GM21515 (cell line): ENCODE measurements around the gene CALM3.

Source experiments
- ATAC-seq: cut with Tn5 transposase; IDR thresholded peaks from one replicate; pipeline ENCODE4 v1.9.1; 2021; ENCODE audit not compliant: unreplicated experiment

CALM3 gene

DNA sequence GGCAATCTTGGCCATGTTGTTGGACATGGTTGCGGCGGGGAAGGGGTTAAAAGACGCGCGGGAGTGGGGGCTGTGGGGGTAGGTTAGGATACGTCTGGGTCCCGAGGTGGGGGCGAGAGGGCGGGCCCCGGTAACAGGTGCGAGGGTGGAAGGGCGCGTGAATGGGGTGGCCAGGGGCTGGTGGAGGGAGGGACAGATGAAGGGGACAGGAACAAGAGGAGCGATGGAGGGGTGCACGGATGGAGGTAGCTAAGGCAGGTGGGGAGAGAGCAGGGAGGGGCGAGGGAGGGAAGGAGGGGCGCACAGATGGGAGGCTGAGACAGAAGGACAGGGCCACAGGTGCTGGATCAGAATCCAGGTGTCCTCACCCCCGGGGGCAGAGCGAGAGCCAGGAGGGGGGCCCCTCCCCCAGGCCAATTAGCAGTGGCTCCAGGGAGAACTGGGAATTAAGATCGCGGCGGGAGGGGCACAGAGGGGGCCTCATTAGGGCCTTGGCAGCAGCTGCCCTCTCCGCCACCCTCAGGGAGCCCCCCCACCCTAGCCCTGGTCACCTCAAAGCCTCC, 33.6 kb downstream of the CALM3 start:
- no peak for ATAC-seq

- ATAC-seq: no peak
These were observed 35.0 kb downstream of the CALM3 start, which contains the start of gene GNG8 for GRCh38 chr19:46635920-46636761. TSS of gene GNG8 (minus strand) at chr19:46636202. CDS start at chr19:46634682, 1,520 bp downstream.

DNA sequence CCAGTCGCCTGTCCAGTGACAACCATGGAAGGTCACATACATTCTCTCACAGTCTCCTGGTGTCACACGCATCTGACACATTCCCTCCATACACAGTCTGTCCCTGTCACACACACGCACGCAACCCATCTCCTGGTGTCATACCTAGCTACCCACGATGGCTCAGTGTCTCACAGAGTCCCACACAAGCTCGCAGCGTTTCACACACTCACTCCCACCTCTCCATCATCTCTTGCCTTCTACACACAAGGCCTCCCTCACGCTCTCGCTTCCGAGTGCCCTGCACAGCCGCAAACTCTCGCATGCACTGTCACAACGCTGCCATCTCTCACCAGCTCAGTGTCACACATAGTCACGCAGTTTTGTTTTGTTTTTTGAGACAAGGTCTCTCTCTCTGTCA, 36.1 kb downstream of the CALM3 start:
- no peak for ATAC-seq

GRCh38 chr19:46639358-46640182, 38.4 kb downstream of the CALM3 start:
- ATAC-seq: no peak

DNA sequence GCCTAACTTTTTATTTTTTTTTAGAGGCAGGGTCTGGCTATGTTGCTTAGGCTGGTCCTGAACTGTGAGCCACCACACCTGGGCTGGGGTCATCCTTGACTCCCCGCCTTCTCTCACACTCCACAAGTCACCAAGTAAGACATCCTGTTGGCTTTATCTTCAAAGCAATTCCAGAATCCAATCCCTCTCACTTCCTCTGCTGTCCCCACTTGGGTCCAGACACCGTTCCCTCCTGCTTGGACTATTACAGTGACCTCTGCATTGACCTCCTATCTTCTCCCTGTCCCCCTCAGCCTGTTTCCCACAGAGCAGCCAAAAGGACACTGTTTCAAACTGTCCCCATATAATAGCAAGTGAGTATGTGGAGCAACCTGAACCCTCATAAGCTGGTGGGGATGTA, 39.5 kb downstream of the CALM3 start:
- no peak for ATAC-seq

GRCh38 chr19:46644720-46645119, 43.6 kb downstream of the CALM3 start:
- no peak for ATAC-seq

GRCh38 chr19:46646402-46646801, 45.3 kb downstream of the CALM3 start:
- no peak for ATAC-seq

DNA sequence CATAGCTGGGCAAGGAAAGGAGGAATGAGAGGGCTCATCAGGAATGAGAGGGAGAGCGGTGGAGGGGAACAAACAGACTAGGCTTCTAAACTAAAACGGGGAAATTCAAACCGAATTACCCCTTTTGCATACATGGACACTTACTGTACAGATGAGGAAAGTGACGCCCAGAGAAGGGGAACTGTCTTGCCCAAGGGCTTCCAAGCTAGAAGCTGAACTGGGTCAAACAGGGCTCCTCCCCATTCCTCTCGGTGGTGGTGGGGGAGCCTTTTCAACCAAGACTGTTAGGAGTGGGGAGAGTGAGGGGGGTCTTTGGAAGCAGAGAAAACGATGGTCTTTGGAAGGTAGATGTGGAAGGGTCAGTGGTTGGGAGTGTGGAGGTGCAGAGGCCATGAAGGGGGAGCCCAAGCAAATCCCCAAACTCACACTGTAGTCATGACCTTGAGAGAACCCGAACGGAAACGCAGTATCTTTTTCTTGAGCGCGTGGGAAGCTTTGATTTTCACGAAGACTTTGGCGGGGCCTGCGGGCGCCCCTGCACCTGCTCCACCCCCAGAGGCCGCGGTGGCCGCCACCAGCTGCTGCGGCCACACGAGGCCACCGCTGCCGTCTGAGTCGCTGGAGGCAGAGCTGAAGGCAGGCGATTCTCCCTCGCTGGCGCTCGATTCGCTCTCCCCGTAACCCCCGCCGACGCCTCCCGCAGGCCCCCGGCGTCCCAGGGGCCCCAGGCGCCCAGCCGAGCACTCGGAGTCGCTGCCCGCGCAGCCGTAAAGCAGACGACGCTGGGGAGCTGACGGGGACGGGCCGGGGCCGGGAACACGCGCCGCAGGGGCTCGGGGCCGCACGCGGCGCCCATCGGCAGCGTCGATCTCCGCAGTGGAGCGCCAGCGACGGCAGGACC, 47.2 kb downstream of the CALM3 start:
- ATAC-seq: no peak

GRCh38 chr19:46648961-46649960, 48.1 kb downstream of the CALM3 start:
- ATAC-seq: no peak

- ATAC-seq: no peak
These were observed 49.3 kb downstream of the CALM3 start for GRCh38 chr19:46650445-46650844.

DNA sequence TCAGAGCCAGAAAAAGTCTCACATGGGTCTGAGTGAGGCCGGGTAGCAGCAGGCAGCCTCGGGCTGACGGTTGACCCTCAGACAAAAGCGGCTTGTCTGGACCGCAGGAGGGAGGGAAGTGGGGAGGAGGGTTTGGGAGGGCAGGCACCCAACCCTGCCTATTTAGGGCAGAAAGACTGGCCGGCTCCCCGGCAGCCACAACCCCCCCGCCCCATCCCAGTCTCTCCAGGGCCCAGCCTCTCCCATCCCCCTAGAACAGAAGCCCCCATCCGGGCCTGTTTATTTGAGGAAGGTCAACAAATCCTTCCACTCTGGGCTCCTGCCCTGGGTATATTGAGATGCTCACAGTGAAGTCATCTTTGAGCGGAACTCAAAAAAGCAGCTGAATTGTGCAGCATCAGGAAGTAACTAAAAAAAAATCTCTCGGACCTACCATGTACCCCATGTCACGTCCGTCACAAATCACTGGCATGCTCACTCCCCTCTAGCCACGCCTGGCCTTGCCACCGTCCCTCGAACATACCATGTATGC, 53.6 kb downstream of the CALM3 start:
- no peak for ATAC-seq

DNA sequence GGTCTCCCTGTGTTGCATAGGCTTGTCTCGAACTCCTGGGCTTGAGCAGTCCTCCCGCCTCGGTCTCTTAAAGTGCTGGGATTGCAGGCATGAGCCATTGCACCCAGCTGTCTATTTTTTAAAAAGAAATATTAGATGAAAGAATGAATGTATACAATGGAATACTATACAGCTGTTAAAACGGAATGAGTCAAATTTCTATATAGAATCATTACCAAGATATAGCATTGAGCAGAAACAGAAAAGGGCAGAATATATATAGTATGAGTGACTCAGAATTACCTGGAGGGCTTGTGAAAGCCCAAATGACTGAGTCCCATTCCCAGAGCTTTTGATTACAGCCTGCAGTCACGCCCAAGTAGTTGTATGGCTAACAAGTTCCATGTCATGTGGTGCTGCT, 55.4 kb downstream of the CALM3 start:
- ATAC-seq: no peak

GRCh38 chr19:46659151-46660007, 58.2 kb downstream of the CALM3 start:
- no peak for ATAC-seq

- no peak for ATAC-seq
These were observed 58.9 kb downstream of the CALM3 start for GRCh38 chr19:46660008-46660517.
